Measurements from ENCODE around the gene CFDP1.
"Not testable (repeated sequence)": the region's sequence is repeated elsewhere in the genome, so short reads cannot be mapped to it uniquely, and the experiment has no call there.

Gene CFDP1

GRCh38 chr16:75273054-75273925 lies 160.0 kb downstream of the CFDP1 start:
- no peak for DNase-seq
- POLR2A ChIA-PET: no interaction called here
- Histone ChIP-seq H3K27me3 (replicated peaks in 2 of 5; ENCODE audit: control insufficient read depth in 4 of 5, insufficient read depth in 5 of 5, low read length in 4 of 5) (peaks cover 0 to 82% (median 22%) of the 10 kb centered on the region in 5 experiments), H3K27ac (ENCODE audit: insufficient read depth in 1 of 2, low read depth in 1 of 2, low read length in 2 of 2, poor library complexity in 1 of 2, severe bottlenecking in 2 of 2) (no peak overlapping the region), H3K36me3 (ENCODE audit: control insufficient read depth in 4 of 4, insufficient read depth in 4 of 4, low read length in 3 of 4) (no peaks in the 10 kb centered on the region), H3K9me3 (ENCODE audit: control extremely low read depth in 1 of 5, control insufficient read depth in 4 of 5, insufficient read depth in 2 of 5, low read depth in 1 of 5, low read length in 4 of 5) (peaks cover 0 to 2% (median 0%) of the 10 kb centered on the region in 5 experiments), H3K4me1 (ENCODE audit: control extremely low read depth in 1 of 4, control insufficient read depth in 4 of 4, insufficient read depth in 4 of 4, low read length in 3 of 4) (peaks cover 0 to 9% (median 7%) of the 10 kb centered on the region in 4 experiments), H3K4me3 (ENCODE audit: control insufficient read depth in 1 of 7, extremely low read depth in 1 of 7, insufficient read depth in 4 of 7, low read depth in 2 of 7, low read length in 6 of 7) (no peak overlapping the region)
- WGBS (ENCODE audit: insufficient coverage): 93% methylated on average over 20 of the region's 23 CpGs
- CTCF ChIA-PET: interaction anchor here (0.7 kb wide), 1 partner anchor 19 kb away, joined by 4 read pairs; no protein-coding TSS in a partner anchor

GRCh38 chr16:75272629-75273028 lies 160.7 kb downstream of the CFDP1 start:
- H3K9me3 ChIP-seq (ENCODE audit: control extremely low read depth in 1 of 5, control insufficient read depth in 4 of 5, insufficient read depth in 2 of 5, low read depth in 1 of 5, low read length in 4 of 5); H3K4me1 ChIP-seq (ENCODE audit: control extremely low read depth in 1 of 4, control insufficient read depth in 4 of 4, insufficient read depth in 4 of 4, low read length in 3 of 4); POLR2A ChIA-PET; H3K27ac ChIP-seq (ENCODE audit: insufficient read depth in 1 of 2, low read depth in 1 of 2, low read length in 2 of 2, poor library complexity in 1 of 2, severe bottlenecking in 2 of 2); H3K4me3 ChIP-seq (ENCODE audit: control insufficient read depth in 1 of 7, extremely low read depth in 1 of 7, insufficient read depth in 4 of 7, low read depth in 2 of 7, low read length in 6 of 7); DNase-seq; H3K36me3 ChIP-seq (ENCODE audit: control insufficient read depth in 4 of 4, insufficient read depth in 4 of 4, low read length in 3 of 4): not testable (repeated sequence)
- H3K27me3 ChIP-seq (replicated peaks in 2 of 5; ENCODE audit: control insufficient read depth in 4 of 5, insufficient read depth in 5 of 5, low read length in 4 of 5): peaks cover 0 to 85% (median 25%) of the 10 kb centered on the region in 5 experiments
- CTCF ChIA-PET: interaction anchor here (0.7 kb wide), 1 partner anchor 19 kb away, joined by 4 read pairs; no protein-coding TSS in a partner anchor
- WGBS (ENCODE audit: insufficient coverage): 94% methylated on average over 10 of the region's 10 CpGs

GRCh38 chr16:75272097-75272551 lies 161.2 kb downstream of the CFDP1 start:
- ChIA-PET POLR2A (no interaction called here), CTCF (no interaction called here)
- WGBS (ENCODE audit: insufficient coverage): 13% methylated on average over 12 of the region's 12 CpGs
- H3K4me3 ChIP-seq (ENCODE audit: control insufficient read depth in 1 of 7, extremely low read depth in 1 of 7, insufficient read depth in 4 of 7, low read depth in 2 of 7, low read length in 6 of 7): no peak overlapping the region
- no peaks in the 10 kb centered on the region for H3K36me3 ChIP-seq (ENCODE audit: control insufficient read depth in 4 of 4, insufficient read depth in 4 of 4, low read length in 3 of 4)
- DNase-seq: peak; percentile 36 to 60 (median 56)
- no peak overlapping the region for H3K27ac ChIP-seq (ENCODE audit: insufficient read depth in 1 of 2, low read depth in 1 of 2, low read length in 2 of 2, poor library complexity in 1 of 2, severe bottlenecking in 2 of 2)
- peaks cover 0 to 9% (median 7%) of the 10 kb centered on the region in 4 experiments for H3K4me1 ChIP-seq (ENCODE audit: control extremely low read depth in 1 of 4, control insufficient read depth in 4 of 4, insufficient read depth in 4 of 4, low read length in 3 of 4)
- H3K9me3 ChIP-seq (ENCODE audit: control extremely low read depth in 1 of 5, control insufficient read depth in 4 of 5, insufficient read depth in 2 of 5, low read depth in 1 of 5, low read length in 4 of 5): peaks cover 0 to 2% (median 0%) of the 10 kb centered on the region in 5 experiments
- peaks cover 0 to 85% (median 22%) of the 10 kb centered on the region in 5 experiments for H3K27me3 ChIP-seq (replicated peaks in 2 of 5; ENCODE audit: control insufficient read depth in 4 of 5, insufficient read depth in 5 of 5, low read length in 4 of 5)

GRCh38 chr16:75271441-75272096 lies 161.7 kb downstream of the CFDP1 start:
- ChIA-PET CTCF (no interaction called here), POLR2A (no interaction called here)
- Histone ChIP-seq H3K27ac (ENCODE audit: insufficient read depth in 1 of 2, low read depth in 1 of 2, low read length in 2 of 2, poor library complexity in 1 of 2, severe bottlenecking in 2 of 2) (no peak overlapping the region), H3K4me1 (ENCODE audit: control extremely low read depth in 1 of 4, control insufficient read depth in 4 of 4, insufficient read depth in 4 of 4, low read length in 3 of 4) (peaks cover 0 to 9% (median 7%) of the 10 kb centered on the region in 4 experiments), H3K9me3 (ENCODE audit: control extremely low read depth in 1 of 5, control insufficient read depth in 4 of 5, insufficient read depth in 2 of 5, low read depth in 1 of 5, low read length in 4 of 5) (no peaks in the 10 kb centered on the region), H3K36me3 (ENCODE audit: control insufficient read depth in 4 of 4, insufficient read depth in 4 of 4, low read length in 3 of 4) (no peaks in the 10 kb centered on the region), H3K27me3 (replicated peaks in 2 of 5; ENCODE audit: control insufficient read depth in 4 of 5, insufficient read depth in 5 of 5, low read length in 4 of 5) (peaks cover 0 to 85% (median 25%) of the 10 kb centered on the region in 5 experiments), H3K4me3 (ENCODE audit: control insufficient read depth in 1 of 7, extremely low read depth in 1 of 7, insufficient read depth in 4 of 7, low read depth in 2 of 7, low read length in 6 of 7) (no peak overlapping the region)
- WGBS (ENCODE audit: insufficient coverage): 98% methylated on average over 6 of the region's 6 CpGs
- no peak for DNase-seq

- peaks cover 0 to 89% (median 32%) of the 10 kb centered on the region in 5 experiments for H3K27me3 ChIP-seq (replicated peaks in 2 of 5; ENCODE audit: control insufficient read depth in 4 of 5, insufficient read depth in 5 of 5, low read length in 4 of 5)
- CTCF ChIA-PET: not testable (repeated sequence)
- 65% methylated on average over 8 of the region's 9 CpGs for WGBS (ENCODE audit: insufficient coverage)
Observed at GRCh38 chr16:75269358-75269757, 163.9 kb downstream of the CFDP1 start.

GRCh38 chr16:75267631-75268264 lies 165.6 kb downstream of the CFDP1 start:
- 91% methylated on average over 5 of the region's 10 CpGs for WGBS (ENCODE audit: insufficient coverage)
- CTCF ChIA-PET: interaction anchor here (1.2 kb wide), 1 partner anchor 68 kb away, joined by 3 read pairs; no protein-coding TSS in a partner anchor
- Histone ChIP-seq H3K4me1 (ENCODE audit: control extremely low read depth in 1 of 4, control insufficient read depth in 4 of 4, insufficient read depth in 4 of 4, low read length in 3 of 4) (peaks cover 0 to 24% (median 21%) of the 10 kb centered on the region in 4 experiments), H3K4me3 (ENCODE audit: control insufficient read depth in 1 of 7, extremely low read depth in 1 of 7, insufficient read depth in 4 of 7, low read depth in 2 of 7, low read length in 6 of 7) (no peak overlapping the region), H3K9me3 (ENCODE audit: control extremely low read depth in 1 of 5, control insufficient read depth in 4 of 5, insufficient read depth in 2 of 5, low read depth in 1 of 5, low read length in 4 of 5) (no peaks in the 10 kb centered on the region), H3K36me3 (ENCODE audit: control insufficient read depth in 4 of 4, insufficient read depth in 4 of 4, low read length in 3 of 4) (no peaks in the 10 kb centered on the region), H3K27ac (ENCODE audit: insufficient read depth in 1 of 2, low read depth in 1 of 2, low read length in 2 of 2, poor library complexity in 1 of 2, severe bottlenecking in 2 of 2) (no peak overlapping the region), H3K27me3 (replicated peaks in 2 of 5; ENCODE audit: control insufficient read depth in 4 of 5, insufficient read depth in 5 of 5, low read length in 4 of 5) (peaks cover 0 to 90% (median 40%) of the 10 kb centered on the region in 5 experiments)
- POLR2A ChIA-PET: no interaction called here
- DNase-seq: no peak

More at GRCh38 chr16:75269358-75269757, 163.9 kb downstream of the CFDP1 start:
- H3K9me3 ChIP-seq (ENCODE audit: control extremely low read depth in 1 of 5, control insufficient read depth in 4 of 5, insufficient read depth in 2 of 5, low read depth in 1 of 5, low read length in 4 of 5); H3K36me3 ChIP-seq (ENCODE audit: control insufficient read depth in 4 of 4, insufficient read depth in 4 of 4, low read length in 3 of 4); DNase-seq; H3K27ac ChIP-seq (ENCODE audit: insufficient read depth in 1 of 2, low read depth in 1 of 2, low read length in 2 of 2, poor library complexity in 1 of 2, severe bottlenecking in 2 of 2); POLR2A ChIA-PET; H3K4me3 ChIP-seq (ENCODE audit: control insufficient read depth in 1 of 7, extremely low read depth in 1 of 7, insufficient read depth in 4 of 7, low read depth in 2 of 7, low read length in 6 of 7): not testable (repeated sequence)
- H3K4me1 ChIP-seq (ENCODE audit: control extremely low read depth in 1 of 4, control insufficient read depth in 4 of 4, insufficient read depth in 4 of 4, low read length in 3 of 4): peaks cover 0 to 24% (median 21%) of the 10 kb centered on the region in 4 experiments

Data from common myeloid progenitor, CD34-positive (primary cell).